ENCODE data around the gene SH3GL3. TPM values are rescaled to one million over a fixed set of nuclear protein-coding genes. Genes with fewer than 3 reads are reported as not detected.

SH3GL3 gene
- total and polyA plus RNA-seq, 2 experiments from 2014 or later = 38.2 to 87.1 TPM

DNA sequence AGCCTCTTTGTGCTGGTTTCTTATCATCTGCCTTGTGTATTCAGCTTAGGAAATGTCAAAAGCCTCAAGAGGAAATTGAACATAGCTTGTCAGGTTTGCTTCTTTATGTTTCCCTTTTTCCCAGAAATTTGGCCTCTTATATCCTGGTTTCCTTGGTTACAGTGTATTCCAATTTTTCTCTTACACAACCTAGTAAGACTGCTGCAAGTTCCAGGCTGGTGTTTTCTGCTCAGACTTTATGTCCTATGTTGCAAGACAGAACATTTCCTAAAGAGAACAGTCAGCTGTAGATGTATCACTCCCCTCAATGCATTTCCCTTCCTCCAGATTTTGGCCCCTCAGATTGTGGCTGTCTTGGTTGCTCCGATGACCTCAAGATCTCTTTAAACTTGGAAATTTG, 102.5 kb downstream of the SH3GL3 start:
- Histone ChIP-seq H3K4me1 (ENCODE audit: low read depth) (peaks cover 24% of the 10 kb centered on the region), H3K27me3 (no peaks in the 10 kb centered on the region), H3K27ac (no peak overlapping the region), H3K9me3 (ENCODE audit: low read depth) (no peaks in the 10 kb centered on the region), H3K36me3 (no peaks in the 10 kb centered on the region), H3K4me3 (no peak overlapping the region)
- TF ChIP-seq CTCF (IDR thresholded peaks at IDR 0.05; ENCODE audit: low read depth, low read length) = no peak
- peak in 1 of 2 donors; percentile 64 for DNase-seq (ENCODE audit: low read depth in 1 of 2, low spot score in 1 of 2)

DNA sequence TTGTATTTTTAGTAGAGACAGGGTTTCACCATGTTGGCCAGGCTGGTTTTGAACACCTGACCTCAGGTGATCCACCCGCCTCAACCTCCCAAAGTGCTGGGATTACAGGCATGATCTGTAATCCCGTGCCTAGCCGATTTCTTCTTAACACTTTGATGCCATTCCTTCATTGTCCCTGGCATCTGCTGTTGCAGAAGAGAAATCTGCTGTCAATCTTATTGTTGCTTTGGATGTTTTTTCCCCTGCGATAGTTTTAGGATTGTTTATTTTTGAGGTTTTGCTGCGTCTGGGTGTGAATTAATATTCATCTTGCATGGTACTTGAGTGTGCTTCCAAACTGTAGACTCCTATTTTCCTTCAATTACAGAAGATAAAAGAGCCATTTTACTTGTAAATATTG, 107.4 kb downstream of the SH3GL3 start:
- Histone ChIP-seq H3K4me3 (no peak overlapping the region), H3K36me3 (no peaks in the 10 kb centered on the region), H3K27me3 (no peaks in the 10 kb centered on the region), H3K4me1 (ENCODE audit: low read depth) (peaks cover 18% of the 10 kb centered on the region), H3K27ac (no peak overlapping the region), H3K9me3 (ENCODE audit: low read depth) (no peaks in the 10 kb centered on the region)
- no peak for TF ChIP-seq CTCF (IDR thresholded peaks at IDR 0.05; ENCODE audit: low read depth, low read length)
- DNase-seq (ENCODE audit: low read depth in 1 of 2, low spot score in 1 of 2) = no peak

DNA sequence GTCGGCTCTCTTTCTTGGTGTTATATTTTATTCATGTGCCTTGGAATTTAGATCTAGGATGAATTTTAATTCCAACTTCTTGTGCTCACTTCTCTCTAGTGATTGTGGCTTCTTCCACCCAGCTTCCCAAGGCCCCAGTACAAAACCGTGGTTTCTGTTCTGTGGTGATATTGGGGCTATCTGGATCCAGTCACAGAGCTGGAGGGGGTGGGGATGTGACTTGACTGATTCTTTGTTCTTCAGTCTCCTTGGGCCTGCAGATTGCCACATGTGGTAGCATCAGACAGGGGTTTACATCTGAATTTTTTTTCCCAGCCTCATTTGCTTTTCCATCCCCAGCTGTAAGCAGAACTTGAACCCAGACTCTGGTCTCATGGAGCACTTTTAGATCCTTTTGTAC, 108.2 kb downstream of the SH3GL3 start:
- H3K27me3 ChIP-seq = no peaks in the 10 kb centered on the region
- no peak overlapping the region for H3K4me3 ChIP-seq
- no peaks in the 10 kb centered on the region for H3K9me3 ChIP-seq (ENCODE audit: low read depth)
- no peaks in the 10 kb centered on the region for H3K36me3 ChIP-seq
- DNase-seq (ENCODE audit: low read depth in 1 of 2, low spot score in 1 of 2) = no peak
- peaks cover 16% of the 10 kb centered on the region for H3K4me1 ChIP-seq (ENCODE audit: low read depth)
- no peak for TF ChIP-seq CTCF (IDR thresholded peaks at IDR 0.05; ENCODE audit: low read depth, low read length)
- no peak overlapping the region for H3K27ac ChIP-seq

GRCh38 chr15:83556068-83556467, 108.9 kb downstream of the SH3GL3 start:
- Histone ChIP-seq H3K27ac (no peak overlapping the region), H3K4me1 (ENCODE audit: low read depth) (peaks cover 13% of the 10 kb centered on the region), H3K9me3 (ENCODE audit: low read depth) (no peaks in the 10 kb centered on the region), H3K4me3 (no peak overlapping the region), H3K27me3 (no peaks in the 10 kb centered on the region), H3K36me3 (no peaks in the 10 kb centered on the region)
- DNase-seq (ENCODE audit: low read depth in 1 of 2, low spot score in 1 of 2) = no peak
- no peak for TF ChIP-seq CTCF (IDR thresholded peaks at IDR 0.05; ENCODE audit: low read depth, low read length)

DNA sequence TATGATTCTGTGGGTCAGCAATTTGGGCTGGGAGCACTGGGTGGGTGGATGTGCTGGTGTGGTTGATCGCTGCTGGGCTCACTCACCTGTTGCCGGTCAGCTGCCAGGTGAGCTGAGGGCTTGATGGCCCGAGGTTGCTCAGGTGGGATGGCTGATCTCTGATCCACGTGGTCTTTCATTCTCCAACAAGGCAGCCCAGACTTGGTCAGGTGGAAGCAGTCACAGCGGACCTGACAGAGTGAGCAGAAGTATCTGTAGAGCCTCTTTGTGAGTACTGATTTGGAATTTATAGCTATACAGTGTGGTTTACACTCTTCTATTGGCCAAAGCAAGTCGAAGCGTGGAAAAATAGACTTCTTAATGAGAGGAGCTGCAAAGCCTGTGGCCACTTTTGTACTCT, 109.6 kb downstream of the SH3GL3 start:
- Histone ChIP-seq H3K27ac (no peak overlapping the region), H3K4me3 (no peak overlapping the region), H3K9me3 (ENCODE audit: low read depth) (no peaks in the 10 kb centered on the region), H3K27me3 (no peaks in the 10 kb centered on the region), H3K36me3 (no peaks in the 10 kb centered on the region), H3K4me1 (ENCODE audit: low read depth) (peaks cover 6% of the 10 kb centered on the region)
- no peak for DNase-seq (ENCODE audit: low read depth in 1 of 2, low spot score in 1 of 2)
- no peak for TF ChIP-seq CTCF (IDR thresholded peaks at IDR 0.05; ENCODE audit: low read depth, low read length)

DNA sequence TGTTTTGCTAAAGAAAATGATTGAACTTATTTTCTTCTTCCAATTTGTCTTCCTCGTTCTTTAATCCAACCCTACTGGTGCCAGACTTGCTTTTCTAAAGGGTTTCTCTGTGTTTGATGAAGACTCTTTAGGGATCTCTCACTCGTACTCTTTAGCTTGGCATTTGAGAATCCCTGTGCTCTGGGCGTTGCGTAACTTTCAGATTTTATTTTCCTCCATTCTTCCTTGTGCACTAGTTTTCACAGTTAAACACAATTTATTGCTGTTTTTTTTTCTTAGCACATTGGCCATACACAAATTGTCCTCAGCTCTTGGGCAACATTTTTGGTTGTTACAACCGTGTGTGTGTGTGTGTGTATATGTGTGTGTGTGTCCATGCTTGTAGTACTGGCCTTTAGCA, 111.0 kb downstream of the SH3GL3 start:
- Histone ChIP-seq H3K4me1 (ENCODE audit: low read depth) (no peaks in the 10 kb centered on the region), H3K36me3 (no peaks in the 10 kb centered on the region), H3K4me3 (no peak overlapping the region), H3K27me3 (no peaks in the 10 kb centered on the region), H3K27ac (no peak overlapping the region), H3K9me3 (ENCODE audit: low read depth) (no peaks in the 10 kb centered on the region)
- no peak for DNase-seq (ENCODE audit: low read depth in 1 of 2, low spot score in 1 of 2)
- TF ChIP-seq CTCF (IDR thresholded peaks at IDR 0.05; ENCODE audit: low read depth, low read length) = no peak
